ENCODE results near the gene DDAH1.

GRCh38 chr1:85279458-85280080, 185.4 kb downstream of the DDAH1 start:
- TF ChIP-seq POLR2A (IDR thresholded peaks at IDR 0.05; ENCODE audit: low read length) = no peak
- TF ChIP-seq GATA1 (IDR thresholded peaks at IDR 0.05; ENCODE audit: low read depth, low read length) = no peak
